ENCODE data around the gene RPA3. TPM values are rescaled to one million over a fixed set of nuclear protein-coding genes. Genes with fewer than 3 reads are reported as not detected.

Gene RPA3
- total RNA-seq, 6 experiments from 2014 or later = 11.3 to 22.3 (median 21.4) TPM

GRCh38 chr7:7701527-7701926, 16.9 kb downstream of the RPA3 start:
- WGBS (ENCODE audit: insufficient coverage, low coverage, low lambda C conversion rate, missing lambda C conversion rate) = 80% methylated on average over 1 of the region's 1 CpG
- no peak for DNase-seq
- ATAC-seq = no peak
- Histone ChIP-seq H3K4me3 (no peak overlapping the region), H3K27ac (no peak overlapping the region), H3K27me3 (no peaks in the 10 kb centered on the region), H3K9me3 (no peaks in the 10 kb centered on the region), H3K36me3 (no peaks in the 10 kb centered on the region), H3K4me1 (peaks cover 0 to 8% (median 0%) of the 10 kb centered on the region in 4 donors)
- intact Hi-C loops (cut with DNase I) = no loop called here
- TF ChIP-seq, protein P1, sequence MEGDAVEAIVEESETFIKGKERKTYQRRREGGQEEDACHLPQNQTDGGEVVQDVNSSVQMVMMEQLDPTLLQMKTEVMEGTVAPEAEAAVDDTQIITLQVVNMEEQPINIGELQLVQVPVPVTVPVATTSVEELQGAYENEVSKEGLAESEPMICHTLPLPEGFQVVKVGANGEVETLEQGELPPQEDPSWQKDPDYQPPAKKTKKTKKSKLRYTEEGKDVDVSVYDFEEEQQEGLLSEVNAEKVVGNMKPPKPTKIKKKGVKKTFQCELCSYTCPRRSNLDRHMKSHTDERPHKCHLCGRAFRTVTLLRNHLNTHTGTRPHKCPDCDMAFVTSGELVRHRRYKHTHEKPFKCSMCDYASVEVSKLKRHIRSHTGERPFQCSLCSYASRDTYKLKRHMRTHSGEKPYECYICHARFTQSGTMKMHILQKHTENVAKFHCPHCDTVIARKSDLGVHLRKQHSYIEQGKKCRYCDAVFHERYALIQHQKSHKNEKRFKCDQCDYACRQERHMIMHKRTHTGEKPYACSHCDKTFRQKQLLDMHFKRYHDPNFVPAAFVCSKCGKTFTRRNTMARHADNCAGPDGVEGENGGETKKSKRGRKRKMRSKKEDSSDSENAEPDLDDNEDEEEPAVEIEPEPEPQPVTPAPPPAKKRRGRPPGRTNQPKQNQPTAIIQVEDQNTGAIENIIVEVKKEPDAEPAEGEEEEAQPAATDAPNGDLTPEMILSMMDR (IDR thresholded peaks at IDR 0.05) = no peak
- no peak for TF ChIP-seq POLR2A (IDR thresholded peaks at IDR 0.05)

DNA sequence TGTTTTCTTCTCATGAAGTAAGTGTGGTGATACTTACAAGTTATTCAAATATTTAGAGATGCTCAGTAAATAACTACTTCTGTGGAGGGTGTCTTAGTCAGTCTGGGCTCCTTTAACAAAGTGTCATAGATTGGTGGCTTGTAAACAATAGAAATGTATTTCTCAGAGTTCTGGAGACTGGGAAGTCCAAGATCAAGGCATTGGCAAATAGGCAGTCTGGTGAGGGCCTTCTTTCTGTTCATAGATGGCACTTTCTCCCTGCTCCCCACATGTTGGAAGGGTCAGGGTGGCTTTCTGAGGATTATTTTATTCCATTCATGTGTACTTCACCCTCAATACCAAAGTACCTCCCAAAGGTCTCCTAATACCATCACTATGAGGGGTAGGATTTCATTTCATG, 18.4 kb downstream of the RPA3 start:
- intact Hi-C loops (cut with DNase I) = no loop called here
- Histone ChIP-seq H3K9me3 (no peaks in the 10 kb centered on the region), H3K36me3 (no peaks in the 10 kb centered on the region), H3K4me3 (no peak overlapping the region), H3K27ac (no peak overlapping the region), H3K4me1 (peaks cover 0 to 13% (median 0%) of the 10 kb centered on the region in 4 donors), H3K27me3 (no peaks in the 10 kb centered on the region)
- DNase-seq (no peak), ATAC-seq (no peak)
- TF ChIP-seq, protein P1 (IDR thresholded peaks at IDR 0.05) = no peak
- no peak for TF ChIP-seq POLR2A (IDR thresholded peaks at IDR 0.05)

DNA sequence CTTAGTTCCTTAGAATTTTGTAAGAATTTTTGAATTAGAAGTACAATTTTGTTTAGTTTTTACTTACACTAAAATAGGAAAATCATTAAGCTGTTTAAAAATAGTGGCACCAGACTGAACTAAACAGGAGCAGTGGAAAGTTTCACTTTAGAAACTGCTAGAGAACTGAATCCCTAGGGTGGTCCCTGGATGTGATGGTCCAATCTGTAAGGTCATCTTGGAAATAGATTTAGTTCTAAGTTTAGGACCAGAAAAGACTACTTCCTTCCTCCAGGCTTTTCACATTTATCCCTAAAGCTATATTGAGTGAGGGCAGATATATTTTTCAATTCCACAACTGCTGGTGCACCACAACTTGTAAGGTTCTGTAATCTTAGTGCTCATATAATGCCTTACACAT, 19.0 kb downstream of the RPA3 start:
- DNase-seq = no peak
- ATAC-seq = no peak
- H3K27me3 ChIP-seq = no peaks in the 10 kb centered on the region
- H3K36me3 ChIP-seq = no peaks in the 10 kb centered on the region
- TF ChIP-seq, protein P1 (IDR thresholded peaks at IDR 0.05) = no peak
- TF ChIP-seq POLR2A (IDR thresholded peaks at IDR 0.05) = no peak
- no peak overlapping the region for H3K27ac ChIP-seq
- H3K4me1 ChIP-seq = peaks cover 0 to 13% (median 0%) of the 10 kb centered on the region in 4 donors
- H3K4me3 ChIP-seq = no peak overlapping the region
- no peaks in the 10 kb centered on the region for H3K9me3 ChIP-seq
- intact Hi-C loops (cut with DNase I) = no loop called here

- Histone ChIP-seq H3K4me1 (peaks cover 0 to 13% (median 0%) of the 10 kb centered on the region in 4 donors), H3K27me3 (no peaks in the 10 kb centered on the region), H3K9me3 (no peaks in the 10 kb centered on the region), H3K36me3 (no peaks in the 10 kb centered on the region), H3K4me3 (no peak overlapping the region), H3K27ac (no peak overlapping the region)
- intact Hi-C loops (cut with DNase I) = no loop called here
- WGBS (ENCODE audit: insufficient coverage, low coverage, low lambda C conversion rate, missing lambda C conversion rate) = 100% methylated on average over 2 of the region's 2 CpGs
- DNase-seq = no peak
- ATAC-seq = no peak
- no peak for TF ChIP-seq POLR2A (IDR thresholded peaks at IDR 0.05)
- TF ChIP-seq, protein P1 (IDR thresholded peaks at IDR 0.05) = no peak
These were observed 19.5 kb downstream of the RPA3 start for GRCh38 chr7:7698930-7699329.

DNA sequence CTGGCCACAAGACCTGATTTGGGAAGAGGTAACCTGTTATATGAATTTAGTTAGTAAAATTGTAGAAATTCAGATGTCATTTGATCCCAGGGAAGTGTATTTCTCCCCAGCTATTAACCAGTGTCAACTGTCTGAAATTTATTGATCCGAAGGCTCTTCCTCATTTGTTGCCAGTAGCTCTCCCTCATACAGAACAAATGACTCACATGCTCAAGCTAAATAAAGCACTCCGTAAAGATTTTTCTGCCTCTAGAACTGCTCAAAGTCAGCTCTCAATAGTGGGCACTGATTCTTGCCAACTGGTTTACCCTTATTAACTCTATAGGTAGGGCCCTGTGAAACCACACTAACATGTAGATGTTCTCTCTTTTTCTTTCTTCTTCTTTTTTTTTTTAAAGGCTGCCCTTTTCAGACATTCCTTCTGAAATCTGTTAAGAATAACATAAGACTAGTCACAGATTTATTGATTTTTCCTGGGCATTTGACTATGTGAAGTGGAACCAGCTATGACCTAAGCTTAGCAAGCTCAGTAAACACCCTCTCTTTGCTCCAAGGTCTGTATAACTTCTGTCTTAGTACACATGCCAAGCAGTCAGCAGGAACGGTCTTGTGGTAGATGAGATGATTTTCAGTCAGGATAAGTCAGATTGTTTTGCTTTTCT, 21.8 kb downstream of the RPA3 start:
- intact Hi-C loops (cut with DNase I) = no loop called here
- ATAC-seq = peak; percentile 79 to 90 (median 83)

More for the DNA sequence above, 21.8 kb downstream of the RPA3 start:
- H3K27ac ChIP-seq = no peak overlapping the region
- H3K4me3 ChIP-seq = no peak overlapping the region
- no peaks in the 10 kb centered on the region for H3K9me3 ChIP-seq
- TF ChIP-seq, protein P1 (IDR thresholded peaks at IDR 0.05) = no peak
- TF ChIP-seq POLR2A (IDR thresholded peaks at IDR 0.05) = no peak
- no peak for DNase-seq
- H3K36me3 ChIP-seq = no peaks in the 10 kb centered on the region
- H3K4me1 ChIP-seq = peaks cover 0 to 13% (median 0%) of the 10 kb centered on the region in 4 donors
- 33% methylated on average over 3 of the region's 3 CpGs for WGBS (ENCODE audit: insufficient coverage, low coverage, low lambda C conversion rate, missing lambda C conversion rate)
- no peaks in the 10 kb centered on the region for H3K27me3 ChIP-seq

All from right lobe of liver (tissue), 6 donors.